SK-N-SH (cell line): ENCODE measurements around the gene ITGA2.

Experiments used
- CTCF ChIP-seq: fragments of 200-600 bp; sonication (generic); IDR thresholded peaks from 2 replicates; pipeline ENCODE4 v1.6.1; 2017; ENCODE audit warnings: antibody characterized with exemption, mild to moderate bottlenecking, moderate library complexity
- RFX5 ChIP-seq: IDR thresholded peaks from 2 replicates; pipeline ENCODE4 v1.6.1; 2012; ENCODE audit warnings: mild to moderate bottlenecking, improper control_type of control experiment, low read length

- TF ChIP-seq CTCF (no peak), RFX5 (no peak)
These were observed 76.9 kb downstream of the ITGA2 start for GRCh38 chr5:53066088-53066487.
